ENCODE results near the gene ARHGAP6. TPM values are rescaled to one million over a fixed set of nuclear protein-coding genes. Genes with fewer than 3 reads are reported as not detected.

Gene ARHGAP6
- total and polyA plus RNA-seq, 9 of the 15 experiments (the other 6 are each of a cell fraction or from before 2014, with no cell fraction given) = 12.5 to 63.6 (median 41.8) TPM

GRCh38 chrX:11341274-11342201 lies 324.2 kb downstream of the ARHGAP6 start (continued):
- TF ChIP-seq SMAD1 (IDR thresholded peaks at IDR 0.05; ENCODE audit: low read depth, low read length, partially characterized antibody) = peak; percentile 59
- no peak for TF ChIP-seq RHOXF2B (CRISPR knock-in tag; conservative IDR thresholded peaks at IDR 0.05)
- TF ChIP-seq ETV6 (IDR thresholded peaks at IDR 0.05; ENCODE audit: borderline replicate concordance in 1 of 2, low read depth in 2 of 2, low read length in 1 of 2) = no peak
- TF ChIP-seq ETV6 (CRISPR knock-in tag; IDR thresholded peaks at IDR 0.05; ENCODE audit: borderline replicate concordance) = no peak
- no peak; the same call in 1 of the 2 replicates for TF ChIP-seq NFIC (IDR thresholded peaks at IDR 0.05)
- TF ChIP-seq ZNF133 (CRISPR knock-in tag; IDR thresholded peaks at IDR 0.05) = no peak
- TF ChIP-seq POLR2AphosphoS2 (IDR thresholded peaks at IDR 0.05; ENCODE audit: low read length) = no peak
- TF ChIP-seq NR2C2 (CRISPR knock-in tag; IDR thresholded peaks at IDR 0.05) = no peak
- TF ChIP-seq NR2C2 (tag; IDR thresholded peaks at IDR 0.05) = peak; percentile 86
- TF ChIP-seq, protein P1, sequence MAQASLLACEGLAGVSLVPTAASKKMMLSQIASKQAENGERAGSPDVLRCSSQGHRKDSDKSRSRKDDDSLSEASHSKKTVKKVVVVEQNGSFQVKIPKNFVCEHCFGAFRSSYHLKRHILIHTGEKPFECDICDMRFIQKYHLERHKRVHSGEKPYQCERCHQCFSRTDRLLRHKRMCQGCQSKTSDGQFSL (CRISPR knock-in tag; IDR thresholded peaks at IDR 0.05) = no peak
- TF ChIP-seq, protein P1 (tag; IDR thresholded peaks at IDR 0.05) = no peak
- TF ChIP-seq, protein P2, sequence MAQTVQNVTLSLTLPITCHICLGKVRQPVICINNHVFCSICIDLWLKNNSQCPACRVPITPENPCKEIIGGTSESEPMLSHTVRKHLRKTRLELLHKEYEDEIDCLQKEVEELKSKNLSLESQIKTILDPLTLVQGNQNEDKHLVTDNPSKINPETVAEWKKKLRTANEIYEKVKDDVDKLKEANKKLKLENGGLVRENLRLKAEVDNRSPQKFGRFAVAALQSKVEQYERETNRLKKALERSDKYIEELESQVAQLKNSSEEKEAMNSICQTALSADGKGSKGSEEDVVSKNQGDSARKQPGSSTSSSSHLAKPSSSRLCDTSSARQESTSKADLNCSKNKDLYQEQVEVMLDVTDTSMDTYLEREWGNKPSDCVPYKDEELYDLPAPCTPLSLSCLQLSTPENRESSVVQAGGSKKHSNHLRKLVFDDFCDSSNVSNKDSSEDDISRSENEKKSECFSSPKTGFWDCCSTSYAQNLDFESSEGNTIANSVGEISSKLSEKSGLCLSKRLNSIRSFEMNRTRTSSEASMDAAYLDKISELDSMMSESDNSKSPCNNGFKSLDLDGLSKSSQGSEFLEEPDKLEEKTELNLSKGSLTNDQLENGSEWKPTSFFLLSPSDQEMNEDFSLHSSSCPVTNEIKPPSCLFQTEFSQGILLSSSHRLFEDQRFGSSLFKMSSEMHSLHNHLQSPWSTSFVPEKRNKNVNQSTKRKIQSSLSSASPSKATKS (CRISPR knock-in tag; IDR thresholded peaks at IDR 0.05) = no peak
- TF ChIP-seq ZNF217 (CRISPR knock-in tag; IDR thresholded peaks at IDR 0.05) = no peak
- no peak for TF ChIP-seq ZC3H8 (IDR thresholded peaks at IDR 0.05)
- TF ChIP-seq, protein P3, sequence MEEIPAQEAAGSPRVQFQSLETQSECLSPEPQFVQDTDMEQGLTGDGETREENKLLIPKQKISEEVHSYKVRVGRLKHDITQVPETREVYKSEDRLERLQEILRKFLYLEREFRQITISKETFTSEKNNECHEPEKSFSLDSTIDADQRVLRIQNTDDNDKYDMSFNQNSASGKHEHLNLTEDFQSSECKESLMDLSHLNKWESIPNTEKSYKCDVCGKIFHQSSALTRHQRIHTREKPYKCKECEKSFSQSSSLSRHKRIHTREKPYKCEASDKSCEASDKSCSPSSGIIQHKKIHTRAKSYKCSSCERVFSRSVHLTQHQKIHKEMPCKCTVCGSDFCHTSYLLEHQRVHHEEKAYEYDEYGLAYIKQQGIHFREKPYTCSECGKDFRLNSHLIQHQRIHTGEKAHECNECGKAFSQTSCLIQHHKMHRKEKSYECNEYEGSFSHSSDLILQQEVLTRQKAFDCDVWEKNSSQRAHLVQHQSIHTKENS (CRISPR knock-in tag; IDR thresholded peaks at IDR 0.05) = no peak
- peak; percentile 57; the same call in 1 of the 2 replicates for TF ChIP-seq MEF2D (tag; conservative IDR thresholded peaks at IDR 0.05; ENCODE audit: low read depth)
- no peak for TF ChIP-seq ZNF668 (CRISPR knock-in tag; IDR thresholded peaks at IDR 0.05)
- TF ChIP-seq STAT5A (IDR thresholded peaks at IDR 0.05; ENCODE audit: borderline replicate concordance, low read length) = peak; percentile 23; the same call in 1 of the 2 replicates
- TF ChIP-seq ZNF77 (CRISPR knock-in tag; IDR thresholded peaks at IDR 0.05) = no peak
- TF ChIP-seq EHMT2 (IDR thresholded peaks at IDR 0.05) = no peak
- no peak for TF ChIP-seq ZNF785 (CRISPR knock-in tag; IDR thresholded peaks at IDR 0.05)
- TF ChIP-seq POLR2A (conservative IDR thresholded peaks at IDR 0.05) = no peak
- TF ChIP-seq ZNF282 (CRISPR knock-in tag; IDR thresholded peaks at IDR 0.05) = no peak
- TF ChIP-seq BHLHE40 (IDR thresholded peaks at IDR 0.05; ENCODE audit: low read length) = 0 out of 2 replicates have a peak, but pooled peaks have one; percentile 23
- no peak for TF ChIP-seq LARP7 (IDR thresholded peaks at IDR 0.05)
- peak in 1 of 2 experiments; percentile 47 for TF ChIP-seq NCOA2 (IDR thresholded peaks at IDR 0.05; ENCODE audit: partially characterized antibody in 2 of 2)
- TF ChIP-seq GTF2B (IDR thresholded peaks at IDR 0.05; ENCODE audit: extremely low read depth, insufficient read length) = no peak
